NB4 (cell line): Measurements from ENCODE around the gene EID2B.

Experiments used
- DNase-seq: peaks from one replicate; pipeline ENCODE4 v3.0.0; 2010; ENCODE audit warnings: low read depth
- H3K4me3 ChIP-seq: one replicate; pipeline ENCODE4 v1.5.1; 2011; ENCODE audit warnings: mild to moderate bottlenecking, low read depth, low read length, moderate library complexity
- MYC ChIP-seq: IDR thresholded peaks from 2 replicates; pipeline ENCODE4 v1.6.1; 2011; ENCODE audit warnings: low read depth, low read length
- POLR2A ChIP-seq: IDR thresholded peaks from 2 replicates; pipeline ENCODE4 v1.6.1; 2011; ENCODE audit warnings: mild to moderate bottlenecking; ENCODE audit not compliant: insufficient read length; ENCODE audit errors: extremely low read depth
- TF ChIP-seq, protein P1 (sequence below): IDR thresholded peaks from 2 replicates; pipeline ENCODE4 v1.6.1; 2011; ENCODE audit warnings: low read depth, low read length
- TF ChIP-seq, protein P2 (sequence below): IDR thresholded peaks from one replicate; pipeline ENCODE4 v1.5.1; 2012; ENCODE audit warnings: low read depth, low read length

EID2B gene

DNA sequence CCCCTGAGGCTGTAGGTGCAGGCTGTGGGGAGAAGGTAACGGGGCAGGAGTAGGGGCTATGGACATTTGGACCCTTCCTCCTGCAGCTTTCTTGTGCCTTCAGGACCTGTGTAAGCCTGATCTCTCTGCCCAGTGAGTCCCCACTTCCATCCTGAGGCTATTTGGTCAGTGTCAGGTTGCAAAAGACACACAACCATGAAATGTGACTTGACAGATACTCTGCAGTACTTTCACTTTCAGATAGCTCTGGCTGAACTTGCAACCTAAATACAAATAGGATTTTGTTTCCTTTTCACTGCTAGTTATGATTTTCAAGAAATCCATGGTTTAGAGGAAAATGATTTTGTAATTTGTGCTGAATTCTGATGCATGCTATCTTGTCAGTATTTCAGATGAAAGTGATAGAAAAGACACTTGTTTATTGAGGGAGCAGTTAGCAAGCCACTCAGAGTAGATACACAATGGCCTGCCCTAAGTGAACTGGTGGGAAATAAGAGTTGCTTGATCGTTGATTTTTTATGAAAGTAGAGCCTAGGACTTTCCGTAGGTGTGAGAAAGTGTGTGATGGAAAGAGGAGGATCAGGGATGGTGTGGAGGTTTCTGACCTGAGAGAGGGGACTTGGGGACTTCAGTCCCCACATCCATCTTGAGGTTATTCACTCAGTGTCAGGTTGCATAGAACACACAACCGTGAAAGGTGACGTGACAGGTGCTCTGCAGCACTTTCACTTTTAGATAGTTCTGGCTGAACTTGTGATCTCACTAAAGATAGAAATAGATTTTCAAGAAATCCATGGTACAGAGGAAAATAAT, 25.4 kb upstream of the EID2B start:
- H3K4me3 ChIP-seq: no peak overlapping the region
- TF ChIP-seq, protein P1, sequence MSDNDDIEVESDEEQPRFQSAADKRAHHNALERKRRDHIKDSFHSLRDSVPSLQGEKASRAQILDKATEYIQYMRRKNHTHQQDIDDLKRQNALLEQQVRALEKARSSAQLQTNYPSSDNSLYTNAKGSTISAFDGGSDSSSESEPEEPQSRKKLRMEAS: no peak
- TF ChIP-seq, protein P2, sequence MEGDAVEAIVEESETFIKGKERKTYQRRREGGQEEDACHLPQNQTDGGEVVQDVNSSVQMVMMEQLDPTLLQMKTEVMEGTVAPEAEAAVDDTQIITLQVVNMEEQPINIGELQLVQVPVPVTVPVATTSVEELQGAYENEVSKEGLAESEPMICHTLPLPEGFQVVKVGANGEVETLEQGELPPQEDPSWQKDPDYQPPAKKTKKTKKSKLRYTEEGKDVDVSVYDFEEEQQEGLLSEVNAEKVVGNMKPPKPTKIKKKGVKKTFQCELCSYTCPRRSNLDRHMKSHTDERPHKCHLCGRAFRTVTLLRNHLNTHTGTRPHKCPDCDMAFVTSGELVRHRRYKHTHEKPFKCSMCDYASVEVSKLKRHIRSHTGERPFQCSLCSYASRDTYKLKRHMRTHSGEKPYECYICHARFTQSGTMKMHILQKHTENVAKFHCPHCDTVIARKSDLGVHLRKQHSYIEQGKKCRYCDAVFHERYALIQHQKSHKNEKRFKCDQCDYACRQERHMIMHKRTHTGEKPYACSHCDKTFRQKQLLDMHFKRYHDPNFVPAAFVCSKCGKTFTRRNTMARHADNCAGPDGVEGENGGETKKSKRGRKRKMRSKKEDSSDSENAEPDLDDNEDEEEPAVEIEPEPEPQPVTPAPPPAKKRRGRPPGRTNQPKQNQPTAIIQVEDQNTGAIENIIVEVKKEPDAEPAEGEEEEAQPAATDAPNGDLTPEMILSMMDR: no peak
- no peak for TF ChIP-seq POLR2A
- no peak for TF ChIP-seq MYC
- DNase-seq: no peak

DNA sequence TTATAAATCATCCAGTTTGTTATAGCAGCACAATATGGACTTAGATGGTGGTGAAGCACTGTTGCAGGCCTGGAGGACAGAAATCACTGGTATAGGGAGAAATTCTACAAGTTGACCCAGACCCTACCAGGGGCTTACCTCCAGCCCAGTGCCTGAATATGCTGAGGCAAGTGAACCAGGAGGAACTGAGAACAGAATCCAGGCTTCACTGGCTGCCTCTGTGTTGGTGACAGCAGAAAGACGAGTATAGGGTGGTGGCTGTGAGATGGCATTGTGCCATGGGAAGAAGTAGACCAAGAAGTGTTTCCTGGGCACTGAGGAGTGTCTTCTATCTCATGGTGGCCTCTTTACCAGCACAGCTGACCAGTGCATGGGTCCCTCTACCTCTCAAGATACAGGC, 23.2 kb upstream of the EID2B start:
- TF ChIP-seq POLR2A (no peak), MYC (no peak)
- TF ChIP-seq, protein P1: no peak
- TF ChIP-seq, protein P2: no peak

DNA sequence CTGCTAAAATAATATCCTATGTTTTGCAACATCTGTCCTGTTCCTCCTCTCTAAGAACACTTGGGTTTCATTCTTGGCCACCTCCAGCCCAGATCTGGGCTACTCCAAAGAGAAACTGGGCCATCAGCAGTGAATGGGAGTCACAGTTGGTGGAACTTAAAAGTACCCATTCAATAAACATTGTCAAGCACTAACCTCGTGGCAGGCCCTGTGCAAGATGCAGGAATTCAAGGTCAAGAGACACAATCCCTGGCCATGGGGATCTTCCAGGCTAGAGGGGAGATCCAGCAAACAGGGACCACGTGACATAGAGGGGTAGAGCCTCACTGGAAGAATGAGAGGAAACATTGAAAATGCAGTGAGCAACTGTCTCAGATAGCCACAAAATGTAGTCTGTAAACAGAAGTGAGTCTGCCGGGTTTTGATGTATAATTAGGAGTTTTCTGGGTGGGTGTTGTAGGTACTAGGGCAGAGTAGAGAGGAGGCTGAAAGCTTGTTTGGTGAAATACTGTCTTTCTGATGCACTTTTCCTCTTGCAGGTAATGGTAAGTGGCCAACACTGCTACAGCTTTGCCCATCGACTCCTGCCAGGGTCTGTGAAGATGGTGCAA, 22.2 kb upstream of the EID2B start:
- H3K4me3 ChIP-seq: no peak overlapping the region
- DNase-seq: no peak
- TF ChIP-seq, protein P2: no peak
- no peak for TF ChIP-seq MYC
- TF ChIP-seq, protein P1: no peak

More for the DNA sequence above, 23.2 kb upstream of the EID2B start:
- no peak overlapping the region for H3K4me3 ChIP-seq
- no peak for DNase-seq

DNA sequence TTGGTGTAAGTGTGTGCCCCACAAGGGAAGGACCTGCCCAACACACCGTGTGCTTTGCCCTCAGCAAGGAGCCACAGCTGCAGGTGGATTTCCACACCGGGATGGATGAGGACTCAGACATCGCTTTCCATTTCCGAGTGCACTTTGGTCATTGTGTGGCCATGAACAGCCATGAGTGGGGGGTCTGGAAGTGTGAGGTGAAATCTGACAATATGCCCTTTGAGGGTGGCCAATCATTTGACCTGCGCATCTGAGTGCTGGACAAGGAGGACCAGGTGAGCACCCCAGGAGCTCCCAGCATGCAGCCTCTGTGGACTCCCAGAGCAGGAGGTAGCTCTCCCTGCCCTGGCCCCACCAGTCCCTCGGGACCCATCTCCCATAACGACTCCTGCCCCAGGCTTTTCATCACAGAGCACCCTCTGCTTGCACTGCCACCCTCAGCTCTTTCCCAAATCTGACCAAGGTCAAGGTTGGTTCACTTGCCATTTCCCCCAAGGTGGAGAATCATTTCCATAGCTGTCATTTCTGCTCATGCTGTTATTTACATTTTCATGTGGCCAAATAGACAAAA, 20.5 kb upstream of the EID2B start:
- DNase-seq: no peak
- TF ChIP-seq MYC: no peak
- TF ChIP-seq, protein P1: no peak
- TF ChIP-seq, protein P2: no peak
- no peak for TF ChIP-seq POLR2A

DNA sequence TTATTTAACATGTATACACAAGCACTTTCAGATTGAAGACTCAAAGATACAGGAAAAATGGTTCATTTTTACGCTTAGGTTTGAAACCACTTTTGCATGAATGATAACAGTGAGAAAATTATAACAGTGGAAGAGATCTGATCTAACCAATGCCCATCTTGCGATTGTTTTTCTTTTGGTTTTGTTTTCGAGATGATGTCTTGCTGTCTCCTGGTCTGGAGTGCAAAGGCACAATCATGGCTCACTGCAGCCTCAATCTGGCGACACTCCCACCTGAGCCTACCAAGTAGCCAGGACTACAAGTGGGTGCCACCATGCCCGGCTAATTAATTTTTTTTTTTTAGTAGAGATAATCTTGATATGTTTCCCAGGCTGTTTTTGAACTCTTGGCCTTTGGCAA, 17.5 kb upstream of the EID2B start:
- TF ChIP-seq, protein P1: no peak
- no peak for TF ChIP-seq POLR2A
- no peak for TF ChIP-seq MYC
- TF ChIP-seq, protein P2: no peak
- DNase-seq: no peak
- no peak overlapping the region for H3K4me3 ChIP-seq

More for the DNA sequence above, 20.5 kb upstream of the EID2B start:
- H3K4me3 ChIP-seq: no peak overlapping the region
